Neuronal stem cell (in vitro differentiated cells): ENCODE data around the gene ETF1.

Experiments
- DNase-seq: peaks from one replicate; pipeline ENCODE4 v3.0.0-alpha.2; 2013; ENCODE audit warnings: low spot score
- H2AFZ ChIP-seq: one replicate; pipeline ENCODE4 v1.6.1; 2013; ENCODE audit warnings: mild to moderate bottlenecking, low read length, inconsistent platforms
- H2AK5ac ChIP-seq: 2 replicates; pipeline ENCODE4 v1.6.1; 2013; ENCODE audit warnings: low read depth, mild to moderate bottlenecking, inconsistent platforms, low read length, moderate library complexity, mixed read lengths
- H2BK120ac ChIP-seq: 2 replicates; pipeline ENCODE4 v1.6.1; 2013; ENCODE audit warnings: low read depth, mild to moderate bottlenecking, inconsistent platforms, low read length, moderate library complexity, mixed read lengths
- H2BK12ac ChIP-seq: one replicate; pipeline ENCODE4 v1.6.1; 2013; ENCODE audit warnings: low read length, inconsistent platforms
- H2BK15ac ChIP-seq: 2 replicates; pipeline ENCODE4 v1.6.1; 2013; ENCODE audit warnings: mild to moderate bottlenecking, low read length, inconsistent platforms, mixed read lengths
- H2BK5ac ChIP-seq: one replicate; pipeline ENCODE4 v1.6.1; 2013; ENCODE audit warnings: inconsistent platforms, mild to moderate bottlenecking, low read length, moderate library complexity
- H3K14ac ChIP-seq: one replicate; pipeline ENCODE4 v1.6.1; 2013; ENCODE audit warnings: low read length, inconsistent platforms
- H3K18ac ChIP-seq: 2 replicates; pipeline ENCODE4 v1.6.1; 2013; ENCODE audit warnings: low read length, inconsistent platforms
- H3K23ac ChIP-seq: 2 replicates; pipeline ENCODE4 v1.6.1; 2013; ENCODE audit warnings: low read depth, mild to moderate bottlenecking, mixed read lengths, low read length, inconsistent platforms; ENCODE audit not compliant: poor library complexity
- H3K27ac ChIP-seq: replicated peaks from 3 replicates; pipeline ENCODE4 v1.5.1; 2013; ENCODE audit warnings: low read length, inconsistent platforms
- H3K27me3 ChIP-seq, 3 experiments: 2 replicates each; pipeline ENCODE4 v1.6.1; 2013; ENCODE audit warnings: low read length in 3 of 3, mild to moderate bottlenecking in 2 of 3, inconsistent platforms in 1 of 3, low read depth in 1 of 3, mixed read lengths in 1 of 3, moderate library complexity in 1 of 3; ENCODE audit not compliant: control insufficient read depth in 3 of 3, insufficient read depth in 3 of 3
- H3K36me3 ChIP-seq, 2 donors: replicated peaks in 1 of 2; 2 replicates each; pipeline ENCODE4 v1.6.1; 2013; ENCODE audit warnings: low read length in 2 of 2; ENCODE audit not compliant: control insufficient read depth in 2 of 2, insufficient read depth in 2 of 2
- H3K4ac ChIP-seq: 2 replicates; pipeline ENCODE4 v1.6.1; 2013; ENCODE audit warnings: inconsistent platforms, mild to moderate bottlenecking, low read length, moderate library complexity
- H3K4me1 ChIP-seq, 2 donors: 1 replicate in 1 of 2; 2 replicates in 1 of 2; pipeline ENCODE4 v1.6.1; 2013; ENCODE audit warnings: low read length in 2 of 2, low read depth in 1 of 2; ENCODE audit not compliant: control insufficient read depth in 2 of 2, insufficient read depth in 1 of 2
- H3K4me2 ChIP-seq: one replicate; pipeline ENCODE4 v1.6.1; 2013; ENCODE audit warnings: mild to moderate bottlenecking, low read length, inconsistent platforms; ENCODE audit not compliant: insufficient read depth, poor library complexity, severe bottlenecking
- H3K4me3 ChIP-seq, 2 donors: 2 replicates each; pipeline ENCODE4 v1.5.1; 2013; ENCODE audit warnings: low read length in 2 of 2, mild to moderate bottlenecking in 2 of 2, inconsistent platforms in 1 of 2, moderate library complexity in 1 of 2
- H3K79me1 ChIP-seq: one replicate; pipeline ENCODE4 v1.6.1; 2013; ENCODE audit warnings: low read depth, mild to moderate bottlenecking, inconsistent platforms, low read length, moderate library complexity
- H3K9ac ChIP-seq: one replicate; pipeline ENCODE4 v1.6.1; 2013; ENCODE audit warnings: mild to moderate bottlenecking, low read depth, low read length, inconsistent platforms; ENCODE audit not compliant: poor library complexity
- H3K9me3 ChIP-seq, 2 donors: replicated peaks in 1 of 2; 2 replicates each; pipeline versions ENCODE3 to v1.6.1; 2013; ENCODE audit warnings: low read length in 2 of 2, mild to moderate bottlenecking in 2 of 2, inconsistent platforms in 1 of 2, low read depth in 1 of 2, mixed read lengths in 1 of 2, moderate library complexity in 1 of 2; ENCODE audit not compliant: control insufficient read depth in 2 of 2, insufficient read depth in 1 of 2
- H4K8ac ChIP-seq: one replicate; pipeline ENCODE4 v1.6.1; 2013; ENCODE audit warnings: low read depth, mild to moderate bottlenecking, inconsistent platforms, low read length, moderate library complexity
- H4K91ac ChIP-seq: one replicate; pipeline ENCODE4 v1.6.1; 2013; ENCODE audit warnings: low read length, low read depth, mild to moderate bottlenecking, inconsistent platforms; ENCODE audit not compliant: poor library complexity
- WGBS, 2 donors: extraction: QIAGEN DNeasy Blood & Tissue Kit; methylation state at CpG; one replicate each; pipeline ENCODE4 v1.1.7; 2013; ENCODE audit warnings: missing lambda C conversion rate in 2 of 2, mixed read lengths in 1 of 2; ENCODE audit not compliant: insufficient read length in 2 of 2, insufficient replicate concordance in 1 of 2; ENCODE audit errors: extremely low coverage in 2 of 2; 5-methylcytosine and 5-hydroxymethylcytosine counted together

Gene ETF1

GRCh38 chr5:138560971-138561370, 17.9 kb upstream of the ETF1 start:
- H3K79me1 ChIP-seq: peaks cover 2% of the 10 kb centered on the region
- no peak overlapping the region for H2AK5ac ChIP-seq
- no peak overlapping the region for H2AFZ ChIP-seq
- H3K27me3 ChIP-seq: no peaks in the 10 kb centered on the region
- no peak overlapping the region for H3K4ac ChIP-seq
- H3K36me3 ChIP-seq: peaks cover 45 to 96% of the 10 kb centered on the region in 2 donors
- H2BK120ac ChIP-seq: no peak overlapping the region
- no peak overlapping the region for H2BK12ac ChIP-seq
- no peak overlapping the region for H3K4me2 ChIP-seq
- no peak overlapping the region for H4K91ac ChIP-seq
- H3K4me3 ChIP-seq: no peak overlapping the region
- no peak for DNase-seq
- no peak overlapping the region for H4K8ac ChIP-seq
- H3K9me3 ChIP-seq: no peaks in the 10 kb centered on the region
- no peak overlapping the region for H3K9ac ChIP-seq
- no peaks in the 10 kb centered on the region for H3K4me1 ChIP-seq
- H2BK15ac ChIP-seq: no peak overlapping the region
- no peak overlapping the region for H2BK5ac ChIP-seq
- no CpG with 5 or more reads among the region's 6 CpGs for WGBS, 2 donors
- H3K14ac ChIP-seq: no peak overlapping the region
- no peak overlapping the region for H3K23ac ChIP-seq
- no peak overlapping the region for H3K18ac ChIP-seq
- no peak overlapping the region for H3K27ac ChIP-seq

- no peaks in the 10 kb centered on the region for H3K9me3 ChIP-seq
- H3K4me3 ChIP-seq: no peak overlapping the region
- no peak overlapping the region for H3K18ac ChIP-seq
- H2AK5ac ChIP-seq: no peak overlapping the region
- no peak overlapping the region for H2AFZ ChIP-seq
- H4K8ac ChIP-seq: no peak overlapping the region
- no peak overlapping the region for H2BK5ac ChIP-seq
- WGBS, 2 donors: no CpG with 5 or more reads among the region's 7 CpGs
- no peak overlapping the region for H2BK120ac ChIP-seq
- H3K36me3 ChIP-seq: peaks cover 38 to 96% of the 10 kb centered on the region in 2 donors
- H3K9ac ChIP-seq: no peak overlapping the region
- DNase-seq: no peak
- no peak overlapping the region for H3K4ac ChIP-seq
- H3K79me1 ChIP-seq: peaks cover 2% of the 10 kb centered on the region
- no peak overlapping the region for H3K23ac ChIP-seq
- no peaks in the 10 kb centered on the region for H3K27me3 ChIP-seq
- no peak overlapping the region for H4K91ac ChIP-seq
- H2BK12ac ChIP-seq: no peak overlapping the region
- no peak overlapping the region for H3K4me2 ChIP-seq
- H3K4me1 ChIP-seq: no peaks in the 10 kb centered on the region
- H2BK15ac ChIP-seq: no peak overlapping the region
- no peak overlapping the region for H3K27ac ChIP-seq
- no peak overlapping the region for H3K14ac ChIP-seq
Observed at GRCh38 chr5:138559937-138560336, 16.9 kb upstream of the ETF1 start.

- no peaks in the 10 kb centered on the region for H3K79me1 ChIP-seq
- H2AFZ ChIP-seq: no peak overlapping the region
- no peak overlapping the region for H3K23ac ChIP-seq
- H3K18ac ChIP-seq: no peak overlapping the region
- no peak overlapping the region for H4K91ac ChIP-seq
- H3K36me3 ChIP-seq: peaks cover 35 to 95% of the 10 kb centered on the region in 2 donors
- H3K9ac ChIP-seq: no peak overlapping the region
- no peaks in the 10 kb centered on the region for H3K27me3 ChIP-seq
- no peaks in the 10 kb centered on the region for H3K4me1 ChIP-seq
- no peak overlapping the region for H3K4ac ChIP-seq
- no peak overlapping the region for H2BK5ac ChIP-seq
- H2BK15ac ChIP-seq: no peak overlapping the region
- H3K27ac ChIP-seq: no peak overlapping the region
- no peak overlapping the region for H2AK5ac ChIP-seq
- no peak overlapping the region for H2BK12ac ChIP-seq
- H2BK120ac ChIP-seq: no peak overlapping the region
- H4K8ac ChIP-seq: no peak overlapping the region
- WGBS, 2 donors: no CpG with 5 or more reads among the region's 2 CpGs
- DNase-seq: no peak
- no peaks in the 10 kb centered on the region for H3K9me3 ChIP-seq
- no peak overlapping the region for H3K4me3 ChIP-seq
- H3K14ac ChIP-seq: no peak overlapping the region
- no peak overlapping the region for H3K4me2 ChIP-seq
Observed at GRCh38 chr5:138557677-138558076, 14.6 kb upstream of the ETF1 start.

- Histone ChIP-seq H3K79me1 (no peaks in the 10 kb centered on the region), H2BK120ac (no peak overlapping the region), H2AFZ (no peak overlapping the region), H3K4me2 (no peak overlapping the region), H4K8ac (no peak overlapping the region), H3K4ac (no peak overlapping the region), H2BK12ac (no peak overlapping the region), H3K18ac (no peak overlapping the region), H2AK5ac (no peak overlapping the region), H3K9me3 (no peaks in the 10 kb centered on the region), H3K27ac (no peak overlapping the region), H3K14ac (no peak overlapping the region), H3K36me3 (peaks cover 25 to 81% of the 10 kb centered on the region in 2 donors), H3K27me3 (no peaks in the 10 kb centered on the region), H3K4me1 (no peaks in the 10 kb centered on the region), H2BK15ac (no peak overlapping the region), H3K9ac (no peak overlapping the region), H2BK5ac (no peak overlapping the region), H4K91ac (no peak overlapping the region), H3K23ac (no peak overlapping the region), H3K4me3 (no peak overlapping the region)
- WGBS, 2 donors: no CpG with 5 or more reads among the region's 1 CpG
- DNase-seq: no peak
Observed at GRCh38 chr5:138554143-138554542, 11.1 kb upstream of the ETF1 start.
